ENCODE data around the gene DVL1. TPM values are rescaled to one million over a fixed set of nuclear protein-coding genes. Genes with fewer than 3 reads are reported as not detected.
"Not testable (repeated sequence)": the region's sequence is repeated elsewhere in the genome, so short reads cannot be mapped to it uniquely, and the experiment has no call there.

DVL1 gene
- polyA plus RNA-seq, 1 donor = 54.3 TPM

- no peak for DNase-seq
These were observed 24.0 kb upstream of the DVL1 start for GRCh38 chr1:1373051-1373814.

GRCh38 chr1:1371746-1372711 is 22.8 kb upstream of the DVL1 start:
- no peak for DNase-seq

GRCh38 chr1:1371364-1371745 is 22.1 kb upstream of the DVL1 start:
- DNase-seq = no peak

- no peak for DNase-seq
These were observed 21.6 kb upstream of the DVL1 start for GRCh38 chr1:1370771-1371300.

- DNase-seq = not testable (repeated sequence)
These were observed 20.9 kb upstream of the DVL1 start for GRCh38 chr1:1370094-1370493.

GRCh38 chr1:1367315-1367714 is 18.1 kb upstream of the DVL1 start:
- no peak for DNase-seq

GRCh38 chr1:1366699-1367066 is 17.5 kb upstream of the DVL1 start:
- DNase-seq = no peak

- DNase-seq = no peak
These were observed 16.9 kb upstream of the DVL1 start for GRCh38 chr1:1365875-1366698.

- no peak for DNase-seq
These were observed 15.0 kb upstream of the DVL1 start for GRCh38 chr1:1364266-1364665.

- DNase-seq = peak; percentile 75
These were observed 12.8 kb upstream of the DVL1 start for GRCh38 chr1:1361982-1362423.

GRCh38 chr1:1361233-1361981 is 12.2 kb upstream of the DVL1 start:
- DNase-seq = no peak

GRCh38 chr1:1360506-1361169 is 11.4 kb upstream of the DVL1 start:
- peak; percentile 45 for DNase-seq

GRCh38 chr1:1359664-1360468 is 10.6 kb upstream of the DVL1 start:
- peak; percentile 79 for DNase-seq

GRCh38 chr1:1359308-1359663 is 10.1 kb upstream of the DVL1 start:
- DNase-seq = peak; percentile 40

- DNase-seq = peak; percentile 90
These were observed 9.4 kb upstream of the DVL1 start, which contains the start of gene MXRA8 for GRCh38 chr1:1358433-1359271. TSS of gene MXRA8 (minus strand) at chr1:1358555. CDS start at chr1:1358504, 51 bp downstream.

GRCh38 chr1:1357871-1358432 is 8.7 kb upstream of the DVL1 start:
- DNase-seq = no peak

GRCh38 chr1:1356796-1357401 is 7.7 kb upstream of the DVL1 start:
- no peak for DNase-seq

- no peak for DNase-seq
These were observed 7.1 kb upstream of the DVL1 start for GRCh38 chr1:1356166-1356795.

All from hindlimb muscle (tissue), 1 donor.